ENCODE results near the gene ATP5IF1. TPM values are rescaled to one million over a fixed set of nuclear protein-coding genes. Genes with fewer than 3 reads are reported as not detected.

ATP5IF1 gene
- total RNA-seq, 1 experiment from 2014 or later = 169 TPM

DNA sequence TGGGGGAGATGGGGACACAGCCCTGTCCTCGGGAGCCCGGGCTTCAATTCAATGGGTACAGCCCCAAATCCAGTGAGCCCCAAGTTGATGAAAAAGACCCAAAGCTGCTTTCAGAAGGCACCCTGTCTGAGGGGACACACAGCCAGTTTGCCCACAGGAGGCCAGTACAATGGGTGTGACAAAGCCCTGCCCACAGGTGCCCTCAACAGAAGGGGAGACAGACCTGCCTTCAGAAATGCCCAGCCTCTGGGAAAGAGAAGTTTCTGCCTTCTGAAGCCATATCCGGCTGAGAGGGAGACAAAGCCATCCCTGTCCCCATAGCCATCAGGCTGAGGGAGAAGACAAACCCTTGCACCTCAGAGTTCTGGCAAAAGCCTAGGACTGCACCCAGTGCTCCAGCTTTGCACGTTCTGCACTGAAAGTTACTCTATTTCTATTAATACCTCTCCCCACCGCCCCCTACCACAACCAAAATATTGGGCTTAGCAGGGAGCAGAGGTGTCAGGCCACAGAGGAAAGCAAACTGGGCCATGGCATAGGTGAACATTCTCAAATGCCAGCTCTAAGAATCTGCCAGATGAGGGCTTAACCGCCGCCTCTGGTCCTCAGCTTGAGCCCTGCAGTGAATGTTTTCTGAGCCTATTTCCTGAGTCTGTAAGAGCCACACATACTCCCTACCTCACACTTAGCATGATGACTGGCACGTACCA, 41.4 kb upstream of the ATP5IF1 start (continued):
- TF ChIP-seq, protein P1, sequence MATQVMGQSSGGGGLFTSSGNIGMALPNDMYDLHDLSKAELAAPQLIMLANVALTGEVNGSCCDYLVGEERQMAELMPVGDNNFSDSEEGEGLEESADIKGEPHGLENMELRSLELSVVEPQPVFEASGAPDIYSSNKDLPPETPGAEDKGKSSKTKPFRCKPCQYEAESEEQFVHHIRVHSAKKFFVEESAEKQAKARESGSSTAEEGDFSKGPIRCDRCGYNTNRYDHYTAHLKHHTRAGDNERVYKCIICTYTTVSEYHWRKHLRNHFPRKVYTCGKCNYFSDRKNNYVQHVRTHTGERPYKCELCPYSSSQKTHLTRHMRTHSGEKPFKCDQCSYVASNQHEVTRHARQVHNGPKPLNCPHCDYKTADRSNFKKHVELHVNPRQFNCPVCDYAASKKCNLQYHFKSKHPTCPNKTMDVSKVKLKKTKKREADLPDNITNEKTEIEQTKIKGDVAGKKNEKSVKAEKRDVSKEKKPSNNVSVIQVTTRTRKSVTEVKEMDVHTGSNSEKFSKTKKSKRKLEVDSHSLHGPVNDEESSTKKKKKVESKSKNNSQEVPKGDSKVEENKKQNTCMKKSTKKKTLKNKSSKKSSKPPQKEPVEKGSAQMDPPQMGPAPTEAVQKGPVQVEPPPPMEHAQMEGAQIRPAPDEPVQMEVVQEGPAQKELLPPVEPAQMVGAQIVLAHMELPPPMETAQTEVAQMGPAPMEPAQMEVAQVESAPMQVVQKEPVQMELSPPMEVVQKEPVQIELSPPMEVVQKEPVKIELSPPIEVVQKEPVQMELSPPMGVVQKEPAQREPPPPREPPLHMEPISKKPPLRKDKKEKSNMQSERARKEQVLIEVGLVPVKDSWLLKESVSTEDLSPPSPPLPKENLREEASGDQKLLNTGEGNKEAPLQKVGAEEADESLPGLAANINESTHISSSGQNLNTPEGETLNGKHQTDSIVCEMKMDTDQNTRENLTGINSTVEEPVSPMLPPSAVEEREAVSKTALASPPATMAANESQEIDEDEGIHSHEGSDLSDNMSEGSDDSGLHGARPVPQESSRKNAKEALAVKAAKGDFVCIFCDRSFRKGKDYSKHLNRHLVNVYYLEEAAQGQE (IDR thresholded peaks at IDR 0.05; ENCODE audit: low read depth) = no peak
- TF ChIP-seq POLR2AphosphoS5 (IDR thresholded peaks at IDR 0.05; ENCODE audit: low read depth, low read length) (no peak), ZFX (IDR thresholded peaks at IDR 0.05) (no peak), YY1 (IDR thresholded peaks at IDR 0.05; ENCODE audit: extremely low read depth, insufficient replicate concordance, low read depth, low read length) (no peak), TCF7L2 (IDR thresholded peaks at IDR 0.05; ENCODE audit: borderline replicate concordance, extremely low read depth, insufficient read depth, insufficient read length) (no peak), EGR1 (IDR thresholded peaks at IDR 0.05; ENCODE audit: low read depth) (no peak), JUND (IDR thresholded peaks at IDR 0.05) (no peak), POLR2A (IDR thresholded peaks at IDR 0.05; ENCODE audit: borderline replicate concordance, extremely low read depth, insufficient read depth, insufficient read length) (no peak)

DNA sequence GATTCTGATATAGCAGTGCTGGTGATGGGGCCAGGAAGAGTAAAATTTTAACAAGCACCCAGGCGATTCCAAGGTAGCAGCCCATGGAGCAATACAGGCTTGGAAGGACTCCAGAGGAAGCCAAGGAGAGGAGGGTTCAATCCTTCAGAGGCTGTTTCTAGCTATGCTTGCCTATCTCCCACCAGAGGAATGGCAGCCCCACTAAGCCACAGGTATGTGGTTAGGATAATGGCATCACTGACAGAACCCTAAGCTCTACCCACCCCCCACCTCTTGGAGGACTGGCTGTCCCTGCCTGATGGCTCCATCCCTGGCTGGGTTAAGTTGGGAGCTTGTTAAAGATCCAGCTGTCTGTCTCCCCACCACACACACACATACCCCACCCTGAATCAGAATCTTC, 40.1 kb upstream of the ATP5IF1 start:
- Histone ChIP-seq H2AFZ (ENCODE audit: low read depth, low read length, poor library complexity, severe bottlenecking) (no peak overlapping the region), H3K79me2 (ENCODE audit: insufficient read depth, low read length) (no peaks in the 10 kb centered on the region), H4K20me1 (ENCODE audit: insufficient read depth) (no peaks in the 10 kb centered on the region), H3K27ac (ENCODE audit: low read depth, low read length) (no peak overlapping the region), H3K4me3 (replicated peaks in 1 of 2; ENCODE audit: low read depth in 1 of 2, low read length in 2 of 2) (no peak overlapping the region), H3K9ac (ENCODE audit: low read length) (no peak overlapping the region), H3K9me2 (ENCODE audit: insufficient read depth) (no peaks in the 10 kb centered on the region), H3K4me2 (ENCODE audit: low read length) (no peak overlapping the region), H3K9me3 (ENCODE audit: control insufficient read depth in 1 of 2, insufficient read depth in 1 of 2, low read depth in 1 of 2, low read length in 2 of 2) (no peaks in the 10 kb centered on the region), H3K4me1 (ENCODE audit: control insufficient read depth in 1 of 2, insufficient read depth in 2 of 2, low read length in 2 of 2) (peaks cover 19 to 37% of the 10 kb centered on the region in 2 experiments), H3K36me3 (ENCODE audit: control insufficient read depth in 1 of 2, insufficient read depth in 2 of 2, low read length in 2 of 2) (peaks cover 19 to 24% of the 10 kb centered on the region in 2 experiments), H3K27me3 (ENCODE audit: insufficient read depth, low read length) (no peaks in the 10 kb centered on the region)
- ChIA-PET CTCF (interaction anchor here (1.6 kb wide), 1 partner anchor 13 kb away, joined by 3 read pairs; no protein-coding TSS in a partner anchor), RAD21 (ENCODE audit: low non-redundant PET in 1 of 2, low total read pairs in 2 of 2, uncharacterized antibody in 2 of 2, unreplicated experiment in 2 of 2) (no interaction called here), POLR2A (no interaction called here)
- DNase-seq (ENCODE audit: low read depth, low spot score) (no peak), ATAC-seq (no peak)
- BruUV-seq (replicated peaks) = no TSS peak
- intact Hi-C loops (cut with micrococcal nuclease) = no loop called here
- TF ChIP-seq SP1 (IDR thresholded peaks at IDR 0.05; ENCODE audit: low read depth) (no peak), ZFX (IDR thresholded peaks at IDR 0.05) (no peak), ELF1 (IDR thresholded peaks at IDR 0.05; ENCODE audit: borderline replicate concordance, low read depth) (no peak), EGR1 (IDR thresholded peaks at IDR 0.05; ENCODE audit: low read depth) (no peak), FOSL1 (IDR thresholded peaks at IDR 0.05; ENCODE audit: low read depth) (no peak), SRF (IDR thresholded peaks at IDR 0.05; ENCODE audit: low read depth) (no peak), YY1 (IDR thresholded peaks at IDR 0.05; ENCODE audit: extremely low read depth, insufficient replicate concordance, low read depth, low read length) (no peak), SIN3A (IDR thresholded peaks at IDR 0.05; ENCODE audit: low read depth) (no peak), POLR2AphosphoS5 (IDR thresholded peaks at IDR 0.05; ENCODE audit: low read depth, low read length) (no peak), JUND (IDR thresholded peaks at IDR 0.05) (no peak), CEBPB (IDR thresholded peaks at IDR 0.05; ENCODE audit: low read depth) (no peak), TCF7L2 (IDR thresholded peaks at IDR 0.05; ENCODE audit: borderline replicate concordance, extremely low read depth, insufficient read depth, insufficient read length) (no peak), EZH2phosphoT487 (IDR thresholded peaks at IDR 0.05; ENCODE audit: borderline replicate concordance) (no peak)
- TF ChIP-seq, protein P2, sequence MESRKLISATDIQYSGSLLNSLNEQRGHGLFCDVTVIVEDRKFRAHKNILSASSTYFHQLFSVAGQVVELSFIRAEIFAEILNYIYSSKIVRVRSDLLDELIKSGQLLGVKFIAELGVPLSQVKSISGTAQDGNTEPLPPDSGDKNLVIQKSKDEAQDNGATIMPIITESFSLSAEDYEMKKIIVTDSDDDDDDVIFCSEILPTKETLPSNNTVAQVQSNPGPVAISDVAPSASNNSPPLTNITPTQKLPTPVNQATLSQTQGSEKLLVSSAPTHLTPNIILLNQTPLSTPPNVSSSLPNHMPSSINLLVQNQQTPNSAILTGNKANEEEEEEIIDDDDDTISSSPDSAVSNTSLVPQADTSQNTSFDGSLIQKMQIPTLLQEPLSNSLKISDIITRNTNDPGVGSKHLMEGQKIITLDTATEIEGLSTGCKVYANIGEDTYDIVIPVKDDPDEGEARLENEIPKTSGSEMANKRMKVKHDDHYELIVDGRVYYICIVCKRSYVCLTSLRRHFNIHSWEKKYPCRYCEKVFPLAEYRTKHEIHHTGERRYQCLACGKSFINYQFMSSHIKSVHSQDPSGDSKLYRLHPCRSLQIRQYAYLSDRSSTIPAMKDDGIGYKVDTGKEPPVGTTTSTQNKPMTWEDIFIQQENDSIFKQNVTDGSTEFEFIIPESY (IDR thresholded peaks at IDR 0.05; ENCODE audit: extremely low read depth, insufficient replicate concordance, low read length) = no peak
- TF ChIP-seq, protein P3, sequence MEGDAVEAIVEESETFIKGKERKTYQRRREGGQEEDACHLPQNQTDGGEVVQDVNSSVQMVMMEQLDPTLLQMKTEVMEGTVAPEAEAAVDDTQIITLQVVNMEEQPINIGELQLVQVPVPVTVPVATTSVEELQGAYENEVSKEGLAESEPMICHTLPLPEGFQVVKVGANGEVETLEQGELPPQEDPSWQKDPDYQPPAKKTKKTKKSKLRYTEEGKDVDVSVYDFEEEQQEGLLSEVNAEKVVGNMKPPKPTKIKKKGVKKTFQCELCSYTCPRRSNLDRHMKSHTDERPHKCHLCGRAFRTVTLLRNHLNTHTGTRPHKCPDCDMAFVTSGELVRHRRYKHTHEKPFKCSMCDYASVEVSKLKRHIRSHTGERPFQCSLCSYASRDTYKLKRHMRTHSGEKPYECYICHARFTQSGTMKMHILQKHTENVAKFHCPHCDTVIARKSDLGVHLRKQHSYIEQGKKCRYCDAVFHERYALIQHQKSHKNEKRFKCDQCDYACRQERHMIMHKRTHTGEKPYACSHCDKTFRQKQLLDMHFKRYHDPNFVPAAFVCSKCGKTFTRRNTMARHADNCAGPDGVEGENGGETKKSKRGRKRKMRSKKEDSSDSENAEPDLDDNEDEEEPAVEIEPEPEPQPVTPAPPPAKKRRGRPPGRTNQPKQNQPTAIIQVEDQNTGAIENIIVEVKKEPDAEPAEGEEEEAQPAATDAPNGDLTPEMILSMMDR (IDR thresholded peaks at IDR 0.05 in 2 of 3, conservative IDR thresholded peaks at IDR 0.05 in 1 of 3; ENCODE audit: borderline replicate concordance in 1 of 3, insufficient read depth in 1 of 3, low read depth in 2 of 3, low read length in 2 of 3) = no peak
